ENCODE results near the gene YPEL2. TPM values are rescaled to one million over a fixed set of nuclear protein-coding genes. Genes with fewer than 3 reads are reported as not detected.

YPEL2 gene
- total RNA-seq, 1 experiment from 2014 or later: 4.7 TPM

- POLR2A ChIA-PET: interaction anchor here (0.7 to 1.2 kb wide), 3 partner anchors 15 to 55 kb away, joined by 3 read pairs; no protein-coding TSS in a partner anchor
These were observed 17.7 kb downstream of the YPEL2 start for GRCh38 chr17:59349178-59349577.

GRCh38 chr17:59353106-59353854, 21.8 kb downstream of the YPEL2 start:
- H3K27me3 ChIP-seq (ENCODE audit: insufficient read depth, low read length): peaks cover 19% of the 10 kb centered on the region; the same call in 1 of the 2 replicates
- intact Hi-C loops (cut with micrococcal nuclease): no loop called here
- H3K27ac ChIP-seq (ENCODE audit: low read depth, low read length): no peak overlapping the region
- H3K9ac ChIP-seq (ENCODE audit: low read length): no peak overlapping the region
- CTCF ChIA-PET: no interaction called here
- no peaks in the 10 kb centered on the region for H3K36me3 ChIP-seq (ENCODE audit: control insufficient read depth in 1 of 2, insufficient read depth in 2 of 2, low read length in 2 of 2)
- no peaks in the 10 kb centered on the region for H3K79me2 ChIP-seq (ENCODE audit: insufficient read depth, low read length)
- H3K9me2 ChIP-seq (ENCODE audit: insufficient read depth): no peaks in the 10 kb centered on the region
- TF ChIP-seq ZFX (IDR thresholded peaks at IDR 0.05) (no peak), EZH2phosphoT487 (IDR thresholded peaks at IDR 0.05; ENCODE audit: borderline replicate concordance) (no peak), JUND (IDR thresholded peaks at IDR 0.05) (no peak), ZBTB33 (IDR thresholded peaks at IDR 0.05; ENCODE audit: extremely low read depth, insufficient replicate concordance, low read length) (no peak)
- H4K20me1 ChIP-seq (ENCODE audit: insufficient read depth): no peaks in the 10 kb centered on the region
- no peak overlapping the region for H3K4me2 ChIP-seq (ENCODE audit: low read length)
- RAD21 ChIA-PET (ENCODE audit: low non-redundant PET in 1 of 2, low total read pairs in 2 of 2, uncharacterized antibody in 2 of 2, unreplicated experiment in 2 of 2): no interaction called here
- BruUV-seq (replicated peaks): no TSS peak
- no peak overlapping the region for H3K4me3 ChIP-seq (replicated peaks in 1 of 2; ENCODE audit: low read depth in 1 of 2, low read length in 2 of 2)
- H3K4me1 ChIP-seq (ENCODE audit: control insufficient read depth in 1 of 2, insufficient read depth in 2 of 2, low read length in 2 of 2): peaks cover 20 to 24% of the 10 kb centered on the region in 2 experiments
- no peak overlapping the region for H2AFZ ChIP-seq (ENCODE audit: low read depth, low read length, poor library complexity, severe bottlenecking)
- H3K9me3 ChIP-seq (ENCODE audit: control insufficient read depth in 1 of 2, insufficient read depth in 1 of 2, low read depth in 1 of 2, low read length in 2 of 2): no peaks in the 10 kb centered on the region
- DNase-seq (ENCODE audit: low read depth, low spot score) (no peak), ATAC-seq (no peak)
- POLR2A ChIA-PET: no interaction called here

More at GRCh38 chr17:59349178-59349577, 17.7 kb downstream of the YPEL2 start:
- Histone ChIP-seq H3K9me3 (ENCODE audit: control insufficient read depth in 1 of 2, insufficient read depth in 1 of 2, low read depth in 1 of 2, low read length in 2 of 2) (no peaks in the 10 kb centered on the region), H3K27me3 (ENCODE audit: insufficient read depth, low read length) (peaks cover 19% of the 10 kb centered on the region; the same call in 1 of the 2 replicates), H3K4me2 (ENCODE audit: low read length) (no peak overlapping the region), H3K27ac (ENCODE audit: low read depth, low read length) (no peak overlapping the region), H3K4me1 (ENCODE audit: control insufficient read depth in 1 of 2, insufficient read depth in 2 of 2, low read length in 2 of 2) (peaks cover 0 to under 1% of the 10 kb centered on the region in 2 experiments; a peak in 2 of 4 replicates), H3K79me2 (ENCODE audit: insufficient read depth, low read length) (no peaks in the 10 kb centered on the region), H3K4me3 (replicated peaks in 1 of 2; ENCODE audit: low read depth in 1 of 2, low read length in 2 of 2) (no peak overlapping the region), H3K9ac (ENCODE audit: low read length) (no peak overlapping the region), H4K20me1 (ENCODE audit: insufficient read depth) (no peaks in the 10 kb centered on the region), H3K9me2 (ENCODE audit: insufficient read depth) (no peaks in the 10 kb centered on the region), H3K36me3 (ENCODE audit: control insufficient read depth in 1 of 2, insufficient read depth in 2 of 2, low read length in 2 of 2) (no peaks in the 10 kb centered on the region), H2AFZ (ENCODE audit: low read depth, low read length, poor library complexity, severe bottlenecking) (no peak overlapping the region)
- RAD21 ChIA-PET (ENCODE audit: low non-redundant PET in 1 of 2, low total read pairs in 2 of 2, uncharacterized antibody in 2 of 2, unreplicated experiment in 2 of 2): no interaction called here
- no peak for DNase-seq (ENCODE audit: low read depth, low spot score)
- intact Hi-C loops (cut with micrococcal nuclease): no loop called here
- no peak for TF ChIP-seq EGR1 (IDR thresholded peaks at IDR 0.05; ENCODE audit: low read depth)
- TF ChIP-seq, protein P1, sequence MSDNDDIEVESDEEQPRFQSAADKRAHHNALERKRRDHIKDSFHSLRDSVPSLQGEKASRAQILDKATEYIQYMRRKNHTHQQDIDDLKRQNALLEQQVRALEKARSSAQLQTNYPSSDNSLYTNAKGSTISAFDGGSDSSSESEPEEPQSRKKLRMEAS (IDR thresholded peaks at IDR 0.05): no peak
- TF ChIP-seq YY1 (IDR thresholded peaks at IDR 0.05; ENCODE audit: extremely low read depth, insufficient replicate concordance, low read depth, low read length): no peak
- TF ChIP-seq JUND (IDR thresholded peaks at IDR 0.05): no peak
- no peak for TF ChIP-seq POLR2AphosphoS5 (IDR thresholded peaks at IDR 0.05; ENCODE audit: low read depth, low read length)
- TF ChIP-seq FOSL1 (IDR thresholded peaks at IDR 0.05; ENCODE audit: low read depth): no peak
- no peak for TF ChIP-seq SIN3A (IDR thresholded peaks at IDR 0.05; ENCODE audit: low read depth)
- no peak for ATAC-seq
- no TSS peak for BruUV-seq (replicated peaks)
- CTCF ChIA-PET: interaction anchor here (0.7 to 0.9 kb wide), 2 partner anchors 14 to 258 kb away, joined by 3 read pairs; no protein-coding TSS in a partner anchor

All from HCT116 (cell line).